ENCODE results near the gene JPH2.

JPH2 gene

DNA sequence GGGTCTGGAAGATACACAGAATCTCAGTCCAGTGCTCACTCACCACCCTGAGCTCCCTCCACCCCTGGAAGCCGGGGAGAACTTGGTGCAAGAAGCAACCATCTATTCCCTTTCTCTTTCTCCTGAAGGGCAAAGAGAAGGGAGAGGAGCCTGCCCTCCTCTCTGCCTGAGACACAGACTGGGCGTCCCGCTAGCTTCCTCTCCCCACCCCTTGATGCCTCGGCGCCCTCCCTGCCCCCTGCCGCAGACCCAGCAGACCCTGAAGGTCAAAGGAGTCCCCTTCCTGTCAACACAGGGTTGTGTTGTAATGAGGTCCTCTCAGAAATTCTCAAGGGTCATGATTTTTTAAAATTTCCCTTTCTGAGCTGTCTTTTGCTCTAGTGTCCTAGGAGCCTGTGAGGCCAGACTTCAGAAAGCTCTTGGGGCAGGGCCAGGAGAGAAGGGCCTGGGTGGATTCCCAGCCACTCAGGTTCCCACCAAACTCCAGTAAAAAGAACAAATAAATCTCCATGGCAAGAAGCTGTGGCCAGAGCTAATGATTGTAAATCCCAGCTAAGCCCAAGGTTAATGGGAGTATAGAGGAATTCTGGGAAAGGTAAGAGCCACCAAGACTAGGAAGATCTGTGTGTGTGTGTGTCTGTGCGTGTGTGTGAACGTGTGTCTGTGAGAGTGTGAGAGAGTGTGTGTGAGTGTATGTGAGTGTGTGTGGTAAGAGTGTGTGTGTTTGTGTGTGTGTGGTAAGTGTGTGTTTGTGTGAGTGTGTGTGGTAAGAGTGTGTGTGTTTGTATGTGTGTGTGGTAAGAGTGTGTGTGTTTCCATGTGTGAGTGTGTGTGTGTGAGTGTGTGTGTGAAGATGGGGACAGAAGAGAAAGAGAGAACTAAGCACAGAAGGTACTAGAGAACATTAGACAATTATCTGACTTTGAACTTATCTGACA, 1.1 kb upstream of the JPH2 start:
- no peak for DNase-seq

DNA sequence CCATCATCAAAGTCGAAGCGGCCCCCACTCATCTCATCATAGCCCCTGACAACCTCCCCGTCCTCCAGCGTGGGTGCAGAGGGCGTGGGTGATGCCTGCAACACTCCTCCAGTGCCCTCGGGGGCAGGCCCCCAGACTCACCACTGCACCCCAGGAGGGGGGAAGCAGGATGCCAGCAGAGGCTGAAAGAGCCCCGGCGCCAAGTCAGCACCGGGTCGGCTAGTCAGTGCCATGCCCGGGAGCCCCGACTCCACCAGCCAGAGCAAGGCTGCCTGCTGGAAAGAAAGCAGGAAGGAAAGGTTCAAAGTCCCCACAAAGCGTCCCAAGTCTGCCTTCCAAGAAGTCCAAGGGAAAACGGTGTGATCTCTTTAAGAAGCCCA, 324 bp downstream of the JPH2 start:
- no peak for DNase-seq

DNA sequence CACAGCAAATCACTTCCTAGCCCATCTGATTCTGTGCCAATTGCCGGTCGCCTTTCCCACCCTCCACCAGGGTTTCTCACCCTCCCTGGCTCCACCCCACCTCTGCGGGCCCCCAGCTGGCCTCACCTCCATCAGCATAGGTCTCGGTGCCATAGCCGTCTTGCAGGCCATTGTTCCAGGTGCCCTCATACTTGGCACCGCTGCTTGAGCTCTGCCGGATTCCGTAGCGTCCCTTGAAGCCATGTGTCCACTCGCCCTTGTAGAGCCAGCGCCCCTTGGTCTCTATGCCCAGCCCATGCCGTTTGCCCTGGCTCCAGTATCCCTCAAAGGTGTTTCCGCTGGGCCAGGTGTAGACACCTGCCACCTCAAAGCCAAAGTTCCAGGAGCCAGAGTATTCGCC, 787 bp downstream of the JPH2 start:
- DNase-seq, result no peak

GRCh38 chr20:44185574-44185973, 1.4 kb downstream of the JPH2 start:
- DNase-seq, result no peak

DNA sequence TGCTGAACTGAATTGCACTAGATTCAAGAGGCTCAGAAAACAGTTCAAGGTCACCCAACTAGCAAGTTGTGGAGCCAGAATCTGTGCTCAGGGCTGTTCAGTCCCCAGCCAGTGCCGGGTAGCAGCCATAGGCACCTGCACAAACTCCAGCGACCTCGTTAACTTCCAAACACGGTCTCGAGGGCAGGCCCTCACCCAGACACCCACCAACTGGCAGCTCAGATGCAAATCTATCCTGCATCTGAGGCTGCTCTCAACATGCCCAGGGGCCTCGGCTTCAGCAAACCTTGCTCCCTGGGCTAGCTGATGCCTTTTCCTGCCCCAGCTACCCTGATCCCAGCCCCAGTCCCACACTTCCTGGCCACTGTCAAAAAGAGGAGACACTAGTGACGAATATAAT, 3.7 kb downstream of the JPH2 start:
- DNase-seq, result no peak

GRCh38 chr20:44182863-44183262, 4.1 kb downstream of the JPH2 start:
- no peak for DNase-seq

DNA sequence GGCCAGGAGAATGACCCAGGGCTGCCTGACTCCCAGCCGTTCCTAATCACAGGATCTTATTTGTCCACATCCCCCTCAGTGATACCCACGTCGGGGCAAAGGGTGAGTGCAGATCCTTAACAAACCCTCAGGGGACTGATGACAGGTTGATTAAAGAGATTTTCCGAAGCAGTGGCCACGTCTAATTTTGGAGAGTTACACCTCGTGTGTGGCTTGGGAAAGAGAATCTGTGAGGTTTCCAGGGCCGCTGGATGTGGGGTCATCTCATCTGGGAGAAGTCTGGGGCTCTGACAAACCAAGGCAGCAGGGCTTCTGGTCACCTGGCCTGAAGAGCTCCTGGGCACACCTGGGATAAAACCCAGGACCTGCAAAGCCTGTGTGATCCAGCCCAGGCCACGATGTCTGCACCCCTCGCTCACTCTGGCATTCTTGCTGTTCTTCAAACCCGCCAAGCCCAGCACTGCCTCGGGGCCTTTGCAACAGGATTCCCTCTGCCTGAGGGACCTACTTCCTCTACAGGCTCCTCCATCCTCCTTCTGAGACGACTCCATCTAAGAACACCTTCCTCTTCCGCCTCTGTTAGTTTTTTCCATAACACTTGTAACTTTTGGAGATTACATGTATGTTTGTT, 4.7 kb downstream of the JPH2 start:
- no peak for DNase-seq

GRCh38 chr20:44181611-44182010, 5.4 kb downstream of the JPH2 start:
- DNase-seq, result no peak

GRCh38 chr20:44180814-44181213, 6.2 kb downstream of the JPH2 start:
- no peak for DNase-seq

DNA sequence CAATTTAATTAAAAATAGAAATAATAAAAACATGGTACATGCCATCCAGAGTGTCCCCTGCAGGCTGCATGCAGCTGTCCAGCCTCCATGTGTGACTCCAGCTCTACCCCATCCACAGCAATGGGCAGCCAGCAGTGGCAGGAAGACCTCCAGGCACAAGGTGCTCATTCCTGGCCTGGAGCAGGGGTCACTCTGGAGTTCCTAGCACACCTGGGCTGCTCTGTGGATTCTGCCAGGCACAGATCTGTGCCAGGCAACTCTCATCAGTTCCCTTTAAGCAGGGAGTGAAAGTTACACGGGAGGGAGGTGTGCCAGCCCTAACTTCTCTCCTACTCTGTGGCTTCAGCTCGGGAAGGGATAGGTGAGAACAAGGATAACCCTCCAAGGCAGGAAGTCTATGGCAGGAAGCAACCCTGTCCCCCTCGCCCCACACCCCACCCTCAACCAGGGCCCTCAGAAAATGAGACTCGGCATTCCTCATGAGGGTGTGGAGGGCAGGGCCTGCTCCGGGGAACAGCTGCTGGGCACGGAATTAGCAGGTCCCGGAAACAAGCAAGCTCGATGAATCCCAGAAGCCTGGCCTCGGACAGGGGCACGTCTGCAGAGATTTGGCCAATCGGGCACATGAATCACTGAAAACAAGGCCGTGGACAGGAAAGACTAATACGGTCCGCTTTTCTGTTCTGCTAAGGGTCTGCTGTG, 10.0 kb downstream of the JPH2 start:
- no peak for DNase-seq

DNA sequence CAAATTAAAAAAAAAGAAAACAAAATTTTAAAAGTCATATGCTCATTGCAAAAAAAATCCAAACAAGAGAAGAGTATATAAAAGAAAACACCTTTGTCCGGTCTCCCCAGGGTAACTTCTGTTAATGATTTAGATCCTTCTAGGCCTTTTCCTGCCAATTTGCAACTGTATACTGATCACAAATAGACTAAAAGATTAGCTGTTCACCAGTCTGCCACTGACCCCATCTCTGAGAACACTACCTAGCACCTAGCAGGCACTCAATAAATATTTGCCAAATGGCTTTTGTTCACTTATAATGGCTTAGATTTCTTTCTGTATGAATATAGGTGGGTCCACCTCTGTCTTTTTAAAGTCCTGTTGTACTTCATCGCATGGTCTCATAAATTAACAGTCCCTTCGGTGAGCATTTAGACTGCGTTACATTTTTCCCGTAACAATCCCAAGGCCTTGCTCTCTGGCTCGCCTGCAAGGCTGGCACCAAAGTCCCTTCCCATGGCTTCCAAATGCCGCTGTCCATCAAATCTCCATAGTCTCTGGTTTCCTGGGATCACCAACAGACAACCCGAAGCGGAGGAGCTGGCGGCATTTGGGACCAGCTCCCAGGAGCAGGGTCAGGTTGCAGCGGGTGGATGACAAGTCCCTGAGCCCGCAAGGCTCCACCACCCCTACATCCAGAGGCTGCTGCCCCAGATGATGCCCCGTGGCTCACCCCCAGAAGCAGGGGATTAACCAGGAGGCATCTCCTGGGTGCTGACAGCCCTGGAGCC, 11.8 kb downstream of the JPH2 start:
- no peak for DNase-seq

DNA sequence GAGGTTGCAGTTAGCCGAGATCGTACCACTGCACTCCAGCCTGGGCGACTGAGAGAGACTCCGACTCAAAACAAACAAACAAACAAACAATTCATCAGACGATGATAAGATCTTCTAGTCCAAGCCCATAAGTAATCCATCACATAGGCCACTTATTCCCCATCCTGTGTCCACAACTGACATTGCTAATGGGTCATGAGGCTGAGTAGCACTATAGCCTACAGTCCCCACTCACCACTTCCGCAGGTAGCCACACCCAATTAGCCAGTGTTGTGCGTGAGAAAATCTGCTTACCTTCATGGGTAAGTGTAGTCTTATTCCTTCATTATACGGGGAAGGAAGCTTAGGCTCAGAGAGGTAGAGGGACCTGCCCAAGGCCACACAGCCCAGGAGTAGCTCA, 13.1 kb downstream of the JPH2 start:
- DNase-seq, result no peak

DNA sequence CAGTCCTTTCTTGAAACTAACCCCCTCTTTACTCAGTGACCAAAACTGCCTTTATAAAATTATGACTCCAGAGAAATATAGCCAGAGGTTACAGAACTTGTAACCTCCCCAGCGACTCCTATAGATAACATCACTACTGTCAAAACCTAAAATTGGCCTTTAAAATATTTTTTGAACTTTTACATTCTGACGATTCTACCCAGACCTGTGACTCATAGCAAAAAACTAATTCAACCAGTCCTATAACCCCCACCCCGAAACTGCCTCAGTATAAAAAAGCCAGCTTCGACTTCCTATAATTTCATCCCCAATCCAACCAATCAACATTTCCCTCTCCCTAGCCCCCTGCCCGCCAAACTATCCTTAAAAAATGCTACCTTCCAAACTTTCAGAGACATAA, 13.9 kb downstream of the JPH2 start:
- DNase-seq, result no peak

DNA sequence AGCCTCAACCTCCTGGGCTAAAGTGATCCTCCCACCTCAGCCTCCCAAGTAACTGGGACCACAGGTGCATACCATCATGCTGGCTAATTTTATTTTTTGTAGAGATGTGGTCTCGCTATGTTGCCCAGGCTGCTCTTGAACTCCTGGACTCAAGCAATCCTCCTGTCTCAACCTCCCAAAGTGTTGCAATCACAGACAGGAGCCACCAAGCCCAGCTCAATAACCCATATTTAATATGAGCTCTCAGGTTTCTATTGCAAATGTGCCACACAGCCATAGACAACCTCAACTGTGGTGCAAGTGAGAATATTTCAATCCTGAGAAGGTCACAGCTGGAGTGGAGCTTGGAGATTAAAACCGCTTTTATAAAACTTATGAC, 14.4 kb downstream of the JPH2 start:
- DNase-seq, result no peak

- DNase-seq, result no peak
These were observed 15.0 kb downstream of the JPH2 start for GRCh38 chr20:44171775-44172571.

DNA sequence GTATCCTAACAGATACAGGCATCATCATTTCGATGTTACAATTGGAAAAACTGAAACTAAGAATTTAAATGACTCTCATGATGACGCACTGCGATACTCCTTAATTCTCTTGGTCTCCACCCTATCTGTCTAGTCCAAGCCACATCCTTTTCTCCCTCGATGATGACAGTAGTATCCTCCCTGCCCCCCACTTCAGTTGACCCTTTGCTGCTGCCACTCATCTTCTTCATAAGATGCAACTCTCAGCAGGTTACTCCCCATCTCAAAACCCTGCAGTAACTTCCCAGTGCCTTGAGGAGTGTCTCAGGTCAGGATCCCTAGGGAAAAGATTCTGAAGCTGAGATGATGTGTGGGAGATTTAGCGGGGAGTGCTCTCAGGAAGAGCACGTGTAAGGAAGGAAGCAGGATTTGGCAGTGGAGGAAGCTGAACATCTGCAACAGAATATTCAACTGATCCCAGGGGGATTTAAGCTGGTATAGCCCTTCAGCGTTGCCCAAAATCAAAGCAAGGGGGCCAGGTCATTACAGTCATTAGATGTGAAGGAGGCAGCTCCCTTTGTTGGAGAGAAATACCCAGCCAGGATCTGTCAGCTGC, 16.1 kb downstream of the JPH2 start:
- no peak for DNase-seq

DNA sequence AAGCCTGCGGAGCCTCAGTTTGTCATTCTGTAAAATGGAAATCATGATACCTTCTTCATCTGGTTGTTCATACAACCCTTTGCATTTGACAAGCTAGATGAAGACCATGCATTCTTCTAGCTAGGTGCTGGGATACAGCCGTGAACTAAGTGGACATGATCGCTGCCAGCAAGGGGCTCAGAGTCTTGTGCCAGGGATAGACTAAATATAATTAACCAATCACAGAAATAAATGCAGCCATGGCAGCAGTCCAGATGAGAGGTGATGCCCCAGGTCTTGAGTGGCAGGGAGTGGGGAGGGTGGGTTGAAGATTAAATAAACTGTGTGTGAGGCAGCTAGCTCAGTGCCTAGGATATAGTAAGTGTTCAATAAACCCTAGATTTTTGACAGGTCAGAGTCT, 19.3 kb downstream of the JPH2 start:
- no peak for DNase-seq

GRCh38 chr20:44166477-44166876, 20.5 kb downstream of the JPH2 start:
- DNase-seq, result no peak

- DNase-seq, result no peak
These were observed 21.0 kb downstream of the JPH2 start for GRCh38 chr20:44166008-44166407.

DNA sequence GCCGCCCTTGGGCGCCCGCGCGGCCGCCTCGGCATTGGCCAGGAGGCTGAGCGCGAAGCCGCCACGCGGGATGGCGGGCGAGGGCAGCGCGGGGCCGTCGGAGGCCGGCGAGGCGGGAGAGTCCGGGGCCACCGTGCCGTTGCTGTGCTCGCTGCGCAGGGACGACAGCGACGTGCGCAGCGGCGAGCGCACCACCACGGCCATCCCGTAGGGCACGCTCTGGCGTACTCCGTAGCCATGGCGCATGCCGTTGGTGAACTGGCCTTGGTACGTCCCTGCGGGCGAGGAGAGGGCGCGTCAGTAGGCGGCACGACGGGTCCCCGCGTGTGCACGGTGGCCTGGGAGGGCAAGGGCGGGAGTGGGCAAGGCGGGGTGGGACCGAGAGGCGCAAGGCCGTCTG, 26.9 kb downstream of the JPH2 start:
- no peak for DNase-seq

- no peak for DNase-seq
These were observed 27.3 kb downstream of the JPH2 start for GRCh38 chr20:44159711-44160110.

GRCh38 chr20:44159125-44159524, 27.9 kb downstream of the JPH2 start:
- no peak for DNase-seq

Measured in suppressor macrophage (primary cell).